ENCODE data around the gene NTRK1.

The NTRK1 gene

GRCh38 chr1:156899956-156900718 lies 39.5 kb downstream of the NTRK1 start:
- peak; percentile 21 for DNase-seq

- no peak for DNase-seq
Measured at GRCh38 chr1:156900896-156901589, 40.4 kb downstream of the NTRK1 start.

DNA sequence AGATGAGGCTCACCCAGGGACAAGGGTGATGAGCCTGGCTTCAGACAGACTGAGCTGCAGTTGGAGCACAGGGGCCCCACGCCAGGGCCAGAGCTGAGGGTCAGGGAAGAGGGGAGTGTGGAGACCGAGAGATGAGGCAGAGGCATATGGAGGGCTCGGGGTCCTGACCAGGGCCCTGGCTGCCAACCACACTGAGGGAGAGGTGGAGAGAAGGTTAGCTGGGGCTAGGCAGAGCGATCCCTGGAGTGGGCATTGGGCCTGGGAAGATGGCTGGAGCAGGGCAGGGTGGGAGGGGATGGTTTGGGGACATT lies 40.9 kb downstream of the NTRK1 start:
- DNase-seq: no peak

- no peak for DNase-seq
Measured at GRCh38 chr1:156901966-156902915, 41.6 kb downstream of the NTRK1 start.

DNA sequence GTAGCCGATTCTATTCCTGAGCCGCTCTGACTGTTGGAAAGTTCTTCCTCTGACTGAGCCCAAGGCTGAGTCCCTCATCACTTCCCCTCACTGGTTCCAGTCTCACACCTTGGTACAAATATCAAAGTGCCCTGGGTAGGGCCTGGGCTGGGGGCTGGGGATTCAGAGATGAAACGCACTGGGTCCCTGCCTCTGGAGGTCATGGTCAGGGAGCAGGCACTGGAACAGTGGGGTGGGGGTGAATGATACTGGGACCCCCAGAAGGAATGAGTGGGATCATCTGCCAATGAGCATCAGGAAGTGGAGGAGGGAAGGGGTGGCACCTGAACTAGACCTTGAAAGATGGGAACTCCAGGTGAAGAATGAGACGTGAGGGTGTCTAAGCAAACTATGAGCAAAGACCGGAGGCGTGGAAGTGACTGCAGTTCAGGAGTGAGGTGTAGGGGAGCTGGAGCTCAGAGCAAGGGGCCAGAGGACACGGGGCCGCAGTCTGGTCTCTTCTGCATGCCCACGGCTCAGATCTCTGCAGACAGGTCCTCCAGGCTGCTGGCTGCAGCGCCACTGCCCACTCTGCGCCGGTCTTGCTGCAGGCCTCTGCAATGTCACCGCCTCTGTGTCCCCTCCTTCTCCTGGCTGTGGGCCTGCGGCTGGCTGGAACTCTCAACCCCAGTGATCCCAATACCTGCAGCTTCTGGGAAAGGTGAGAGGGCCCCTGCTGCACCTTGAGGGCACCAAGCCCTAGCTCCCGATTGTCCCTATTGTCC lies 42.8 kb downstream of the NTRK1 start:
- no peak for DNase-seq

DNA sequence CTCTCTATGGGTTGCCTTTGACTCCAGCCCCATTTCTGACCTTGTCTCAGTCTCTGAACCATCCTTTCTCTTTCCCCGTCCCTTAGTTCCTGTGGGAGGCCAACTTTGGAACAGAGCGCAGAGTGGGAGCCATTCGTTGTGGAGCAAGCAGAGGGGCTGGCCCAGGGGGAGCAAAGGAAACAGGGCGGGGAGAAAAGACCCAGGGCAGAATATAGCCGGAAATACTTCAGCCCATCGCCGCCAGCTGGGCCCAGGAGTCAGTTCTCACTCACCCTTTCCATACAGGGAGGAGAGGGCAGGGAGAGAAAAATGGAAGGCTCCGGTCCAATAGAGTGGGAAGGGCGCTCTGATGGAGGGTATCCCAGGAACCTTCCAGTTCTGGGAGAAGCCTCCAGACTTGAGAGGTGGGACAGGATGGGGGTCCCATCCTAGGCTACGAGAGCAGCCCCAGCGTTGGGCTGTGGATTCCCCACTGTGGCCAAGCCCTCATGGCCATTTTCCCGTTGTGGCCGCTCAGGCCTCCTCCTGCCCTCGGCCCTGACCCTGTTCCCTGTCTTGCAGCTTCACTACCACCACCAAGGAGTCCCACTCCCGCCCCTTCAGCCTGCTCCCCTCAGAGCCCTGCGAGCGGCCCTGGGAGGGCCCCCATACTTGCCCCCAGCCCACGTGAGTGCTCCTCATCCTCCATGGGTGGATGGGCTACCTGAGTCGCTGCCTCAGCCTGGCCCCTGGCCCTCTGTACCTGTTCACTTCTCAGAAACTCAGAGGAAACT lies 43.7 kb downstream of the NTRK1 start:
- no peak for DNase-seq

DNA sequence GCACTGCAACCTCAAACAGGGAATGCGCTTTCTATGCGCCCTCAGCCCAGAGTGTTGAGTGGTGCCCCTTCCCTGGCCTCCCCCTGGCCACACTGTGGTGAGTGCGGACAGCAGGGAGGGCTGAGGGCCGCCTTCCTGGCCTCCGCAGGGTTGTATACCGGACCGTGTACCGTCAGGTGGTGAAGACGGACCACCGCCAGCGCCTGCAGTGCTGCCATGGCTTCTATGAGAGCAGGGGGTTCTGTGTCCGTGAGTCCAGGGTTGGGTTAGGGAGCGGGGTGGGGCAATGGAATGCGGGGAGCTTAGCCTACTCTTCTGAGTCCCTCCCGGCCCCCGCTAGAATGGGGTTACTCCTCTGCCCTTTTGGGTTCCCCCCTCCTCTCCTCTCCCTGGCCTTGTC lies 44.5 kb downstream of the NTRK1 start:
- DNase-seq: no peak

DNA sequence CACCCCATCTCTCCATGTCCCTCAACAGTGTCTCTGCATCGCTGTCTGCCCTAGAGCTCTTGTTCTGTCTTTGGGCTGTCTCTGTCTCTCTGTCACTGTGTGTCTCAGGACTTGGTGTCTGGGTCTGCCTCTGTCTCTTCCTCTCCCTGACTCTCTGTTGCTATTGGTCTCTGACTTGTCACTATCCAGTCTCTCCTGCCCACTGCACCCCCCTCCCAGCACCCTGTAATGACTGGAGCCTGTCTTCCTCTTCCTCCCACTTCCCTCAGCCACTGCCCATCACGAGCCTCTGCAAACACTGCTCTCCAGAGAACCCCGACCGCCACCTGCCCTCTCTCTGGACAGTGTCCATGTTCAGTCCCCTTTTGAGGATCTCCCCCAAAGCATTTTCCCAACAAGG lies 45.0 kb downstream of the NTRK1 start:
- DNase-seq: peak; percentile 47

GRCh38 chr1:156906206-156906906 lies 45.7 kb downstream of the NTRK1 start:
- DNase-seq: no peak

- DNase-seq: no peak
Measured at GRCh38 chr1:156908541-156908940, 47.9 kb downstream of the NTRK1 start.

DNA sequence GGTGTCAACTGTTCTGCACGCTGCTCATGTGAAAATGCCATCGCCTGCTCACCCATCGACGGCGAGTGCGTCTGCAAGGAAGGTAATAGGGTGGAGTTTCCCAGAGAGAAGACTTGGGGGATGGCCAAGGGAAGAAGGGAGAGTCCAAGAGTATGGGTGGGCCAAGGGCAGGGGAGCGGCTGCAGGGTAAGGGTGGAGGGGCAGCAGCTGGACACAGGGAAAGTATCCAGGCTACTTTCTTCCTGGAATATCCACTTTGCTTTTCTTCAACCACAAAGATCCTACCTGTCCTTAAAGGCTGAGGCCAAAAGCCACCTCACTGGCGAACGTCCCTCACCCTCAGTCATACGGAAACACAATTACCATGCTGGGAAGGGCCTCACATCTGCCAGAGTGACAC lies 48.3 kb downstream of the NTRK1 start:
- no peak for DNase-seq

DNA sequence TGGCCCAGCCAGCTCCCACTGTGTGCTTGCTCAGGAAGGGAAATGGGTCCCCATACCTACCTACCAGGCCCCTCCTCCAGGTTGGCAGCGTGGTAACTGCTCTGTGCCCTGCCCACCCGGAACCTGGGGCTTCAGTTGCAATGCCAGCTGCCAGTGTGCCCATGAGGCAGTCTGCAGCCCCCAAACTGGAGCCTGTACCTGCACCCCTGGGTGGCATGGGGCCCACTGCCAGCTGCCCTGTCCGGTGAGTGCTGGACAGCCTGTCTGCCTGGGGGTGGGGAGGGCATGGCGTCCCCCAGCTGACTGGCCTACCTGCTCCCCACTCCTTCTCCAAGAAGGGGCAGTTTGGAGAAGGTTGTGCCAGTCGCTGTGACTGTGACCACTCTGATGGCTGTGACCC lies 49.0 kb downstream of the NTRK1 start:
- DNase-seq: no peak

DNA sequence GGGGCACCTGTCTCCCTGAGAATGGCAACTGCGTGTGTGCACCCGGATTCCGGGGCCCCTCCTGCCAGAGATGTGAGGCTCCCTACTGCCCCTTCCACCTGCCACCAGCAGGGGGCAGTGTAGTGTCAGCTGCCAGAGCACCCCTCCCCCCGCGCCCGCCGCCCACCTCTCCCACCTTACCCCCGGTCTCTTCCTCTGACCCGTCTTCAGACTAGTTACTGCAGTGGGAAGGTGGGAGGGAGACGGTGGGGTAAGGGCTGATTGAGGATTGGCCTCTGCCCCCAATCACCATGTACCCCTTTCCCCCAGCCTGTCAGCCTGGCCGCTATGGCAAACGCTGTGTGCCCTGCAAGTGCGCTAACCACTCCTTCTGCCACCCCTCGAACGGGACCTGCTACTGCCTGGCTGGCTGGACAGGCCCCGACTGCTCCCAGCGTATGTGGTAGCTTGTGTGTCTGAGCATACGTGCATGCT lies 49.7 kb downstream of the NTRK1 start:
- peak; percentile 45 for DNase-seq

GRCh38 chr1:156911577-156912298 lies 51.1 kb downstream of the NTRK1 start:
- peak; percentile 40 for DNase-seq

DNA sequence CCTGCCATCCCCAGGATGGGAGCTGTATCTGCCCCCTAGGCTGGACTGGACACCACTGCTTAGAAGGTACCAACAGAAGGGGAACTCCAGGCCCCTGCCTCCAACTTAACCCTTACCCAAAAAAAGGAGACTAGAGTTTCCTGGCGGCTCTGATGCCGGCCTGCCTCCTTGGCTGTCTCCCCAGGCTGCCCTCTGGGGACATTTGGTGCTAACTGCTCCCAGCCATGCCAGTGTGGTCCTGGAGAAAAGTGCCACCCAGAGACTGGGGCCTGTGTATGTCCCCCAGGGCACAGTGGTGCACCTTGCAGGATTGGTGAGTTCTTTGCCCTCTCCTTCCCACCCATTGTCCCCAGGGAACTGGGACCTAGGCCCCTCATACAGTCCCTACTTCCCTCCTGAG lies 51.6 kb downstream of the NTRK1 start:
- DNase-seq: no peak

- no peak for DNase-seq
Measured at GRCh38 chr1:156912861-156913808, 52.5 kb downstream of the NTRK1 start.

DNA sequence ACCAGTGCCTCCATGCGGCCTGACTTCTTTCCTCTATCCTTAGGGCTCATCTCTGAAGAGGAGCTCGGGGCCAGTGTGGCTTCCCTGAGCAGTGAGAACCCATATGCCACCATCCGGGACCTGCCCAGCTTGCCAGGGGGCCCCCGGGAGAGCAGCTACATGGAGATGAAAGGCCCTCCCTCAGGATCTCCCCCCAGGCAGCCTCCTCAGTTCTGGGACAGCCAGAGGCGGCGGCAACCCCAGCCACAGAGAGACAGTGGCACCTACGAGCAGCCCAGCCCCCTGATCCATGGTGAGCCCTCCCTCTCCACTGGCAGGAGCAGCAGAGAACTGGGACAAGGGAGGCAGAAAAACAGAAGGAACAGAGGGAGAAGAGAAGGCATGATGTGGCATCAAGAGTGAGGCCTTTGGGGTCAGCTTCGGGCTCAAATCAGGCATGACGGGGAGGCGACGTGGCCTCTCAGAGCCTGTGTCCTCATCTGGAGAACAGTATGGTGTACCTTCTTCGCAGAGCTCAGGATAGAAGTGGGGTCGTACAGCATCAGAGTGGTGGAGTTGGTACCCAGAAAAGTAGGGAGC lies 53.2 kb downstream of the NTRK1 start:
- DNase-seq: no peak

GRCh38 chr1:156914440-156914856 lies 53.8 kb downstream of the NTRK1 start:
- no peak for DNase-seq

Measured in suppressor macrophage treated with lipopolysaccharide for 4 hours (primary cell).